Activated gamma-delta T cell treated with anti-CD3 and anti-CD28 coated beads, Interleukin-2, amount 50 U/mL, for 16 hours (primary cell): ENCODE data around the gene SRBD1.

Source experiments
- DNase-seq: peaks from one replicate; pipeline ENCODE4 v3.0.0-alpha.2; 2020; ENCODE audit warnings: low read depth

The SRBD1 gene

DNA sequence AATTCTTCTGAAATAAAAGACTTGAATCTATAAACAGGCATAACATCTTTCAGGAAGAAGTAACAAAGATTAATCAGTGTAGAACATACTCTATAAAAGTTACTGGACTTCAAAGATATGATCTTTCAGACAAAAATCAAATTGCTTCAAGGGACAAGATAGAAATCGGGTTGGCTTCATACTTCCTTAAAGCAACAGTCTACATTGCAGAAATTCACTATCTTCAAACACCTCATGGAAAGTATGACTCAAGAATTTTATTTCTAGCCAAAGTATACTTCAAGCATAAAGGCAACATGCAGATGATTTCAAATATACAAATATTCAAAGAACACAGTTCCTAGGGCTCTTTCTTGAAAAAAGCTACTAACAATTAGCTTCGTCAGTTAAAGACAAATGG is 240.7 kb downstream of the SRBD1 start:
- DNase-seq: no peak

DNA sequence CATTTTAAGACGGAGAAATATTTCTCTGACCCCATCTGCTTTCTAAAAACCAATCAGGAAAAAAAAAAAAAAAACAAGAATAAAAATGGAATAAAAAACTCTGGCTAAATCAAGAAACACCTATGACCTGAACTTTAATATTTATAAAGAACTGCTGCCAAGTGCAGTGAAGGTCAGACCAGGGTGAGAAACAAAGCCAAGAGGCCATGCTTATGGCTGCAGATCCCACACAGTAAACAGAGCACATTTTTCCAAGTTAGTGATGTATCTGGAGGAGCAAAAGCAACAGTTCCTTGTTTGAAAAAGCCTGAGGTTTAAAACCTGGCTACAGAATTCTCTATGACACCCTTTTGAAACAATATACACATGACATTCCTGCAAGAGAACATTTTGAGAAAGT is 242.3 kb downstream of the SRBD1 start:
- no peak for DNase-seq

DNA sequence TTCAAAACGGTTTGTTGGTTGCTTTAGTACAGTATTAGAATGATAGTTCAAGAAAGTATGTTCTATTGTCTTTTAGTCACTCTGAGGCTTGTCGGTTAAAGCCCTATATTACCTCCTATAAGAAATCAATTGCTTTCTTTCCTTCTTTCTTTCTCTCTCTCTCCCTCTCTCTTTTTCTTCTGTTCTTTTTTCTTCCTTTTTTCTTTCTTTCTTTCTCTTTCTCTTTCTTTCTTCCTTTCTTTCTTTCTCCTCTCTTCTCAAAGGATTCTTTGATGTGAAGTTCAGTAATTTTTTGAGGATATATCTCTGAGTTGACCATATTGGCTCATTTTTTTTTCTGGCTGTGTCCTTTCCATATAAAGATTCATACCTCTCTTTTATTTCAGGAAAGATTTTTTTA is 249.4 kb downstream of the SRBD1 start:
- DNase-seq: no peak

DNA sequence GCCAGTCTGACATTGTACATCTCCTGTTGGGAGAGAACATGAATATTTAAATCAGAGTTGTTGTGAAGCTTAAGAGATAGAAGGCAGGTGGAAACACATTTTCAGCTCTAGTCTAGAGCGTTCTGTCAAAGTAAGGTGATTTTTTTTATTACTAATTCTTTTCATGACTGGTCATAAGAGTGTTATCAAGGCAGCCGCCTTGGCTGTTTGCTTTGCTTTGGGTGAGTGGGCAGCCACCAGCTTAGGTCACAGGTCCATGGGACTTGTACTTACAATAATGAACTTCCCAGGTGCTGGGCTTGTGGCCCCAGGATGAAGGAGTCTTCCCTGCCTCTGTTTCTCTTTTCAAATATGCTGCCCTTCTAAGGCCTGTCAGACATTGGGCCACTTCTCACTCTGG is 256.3 kb downstream of the SRBD1 start:
- DNase-seq: no peak

DNA sequence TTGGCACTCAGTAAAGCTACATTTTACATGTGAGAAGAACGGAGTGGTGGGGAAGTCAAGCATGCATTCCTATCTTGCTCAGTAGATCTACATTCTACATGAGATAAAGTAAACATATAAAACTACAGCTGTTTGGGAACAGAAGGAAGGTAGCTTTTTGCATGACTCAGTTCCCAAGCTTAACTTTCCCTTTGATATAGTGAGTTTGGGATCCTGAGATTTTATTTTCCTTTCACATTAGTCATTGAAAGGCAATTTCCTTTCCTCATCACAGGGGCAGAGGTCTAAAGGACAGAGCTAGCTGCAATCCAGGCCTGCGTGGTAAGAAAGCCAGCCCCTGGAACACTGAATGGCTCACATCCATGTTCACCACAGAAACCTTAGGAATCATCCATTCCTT is 257.2 kb downstream of the SRBD1 start:
- DNase-seq: no peak

DNA sequence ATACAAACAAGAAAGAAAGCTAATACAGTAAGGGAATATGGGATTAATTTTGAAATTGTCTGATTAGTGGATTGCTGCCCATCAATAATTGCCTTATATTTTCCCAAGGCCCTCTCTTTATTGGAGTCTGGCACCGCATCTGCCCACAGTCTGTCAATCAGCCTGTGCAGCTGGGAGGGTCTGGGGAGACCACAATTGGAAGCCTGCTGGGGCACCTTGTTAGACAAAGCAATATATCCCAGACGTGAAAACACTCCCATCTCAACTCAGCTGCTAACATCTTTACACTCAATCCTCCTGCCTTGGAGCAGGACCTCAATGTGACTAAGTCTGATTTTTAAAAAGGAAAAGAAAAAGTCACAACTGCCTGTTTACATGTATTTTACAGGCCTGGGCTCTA is 258.6 kb downstream of the SRBD1 start:
- DNase-seq: no peak

DNA sequence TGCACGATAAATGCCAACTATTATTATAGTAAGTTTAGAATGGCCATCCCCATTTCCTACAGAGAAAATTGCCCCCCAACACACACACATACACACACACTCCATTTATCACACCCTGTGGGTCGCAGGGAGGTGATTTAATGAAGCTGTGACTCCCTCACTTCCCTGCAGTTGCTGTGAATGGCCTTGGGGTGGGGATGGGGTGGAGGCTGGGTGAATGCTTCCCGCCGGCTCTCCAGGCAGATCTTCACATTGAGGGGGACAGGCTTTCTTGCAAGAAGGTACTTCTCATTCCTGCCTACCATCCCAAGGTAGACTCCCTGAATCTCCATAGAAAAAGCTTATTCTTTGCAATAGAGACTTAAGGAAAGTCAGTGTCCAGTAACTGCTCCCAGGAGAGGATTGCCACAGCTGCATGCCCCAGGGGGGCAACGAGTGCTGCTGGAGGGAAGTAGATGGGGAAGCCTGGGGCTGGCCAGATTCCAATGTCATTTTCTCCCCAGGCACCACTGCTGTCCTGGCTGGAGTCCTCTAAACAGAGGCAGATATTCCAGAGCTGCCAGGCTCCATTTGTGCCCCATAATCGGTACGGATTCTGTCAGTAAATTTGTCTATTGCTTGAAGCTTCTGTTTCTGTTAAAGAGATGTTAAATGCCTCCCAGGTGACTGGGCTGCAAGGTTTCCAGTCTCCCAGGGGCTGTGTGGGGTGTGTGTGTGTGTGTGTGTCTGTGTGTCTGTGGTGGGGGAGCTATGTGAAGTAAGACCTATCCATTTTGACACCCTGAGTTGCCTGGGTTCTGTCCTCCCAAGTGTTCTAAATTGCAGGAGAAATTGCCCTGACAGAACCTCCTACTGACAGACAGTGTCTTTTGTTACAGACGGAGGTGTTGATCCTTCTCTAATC is 265.5 kb downstream of the SRBD1 start:
- no peak for DNase-seq

DNA sequence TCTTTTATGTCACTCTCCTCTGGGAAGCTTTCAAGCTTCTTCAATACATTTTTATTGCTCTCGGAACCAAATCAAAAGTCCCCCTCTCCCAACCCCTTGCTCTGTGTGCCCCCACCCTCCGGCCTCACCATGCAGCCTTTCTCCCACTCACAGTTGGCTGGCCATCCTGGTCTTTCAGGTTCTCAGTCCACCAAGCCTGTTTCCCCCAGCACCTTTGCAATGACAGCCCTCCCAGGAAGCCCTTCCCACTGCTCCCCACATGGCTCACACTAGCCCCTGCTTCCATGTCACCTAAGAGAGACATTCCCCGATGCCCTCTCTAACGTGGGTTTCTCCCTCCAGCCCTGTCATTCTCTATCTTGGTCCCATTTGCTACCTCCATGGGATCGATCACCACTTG is 266.6 kb downstream of the SRBD1 start:
- no peak for DNase-seq

DNA sequence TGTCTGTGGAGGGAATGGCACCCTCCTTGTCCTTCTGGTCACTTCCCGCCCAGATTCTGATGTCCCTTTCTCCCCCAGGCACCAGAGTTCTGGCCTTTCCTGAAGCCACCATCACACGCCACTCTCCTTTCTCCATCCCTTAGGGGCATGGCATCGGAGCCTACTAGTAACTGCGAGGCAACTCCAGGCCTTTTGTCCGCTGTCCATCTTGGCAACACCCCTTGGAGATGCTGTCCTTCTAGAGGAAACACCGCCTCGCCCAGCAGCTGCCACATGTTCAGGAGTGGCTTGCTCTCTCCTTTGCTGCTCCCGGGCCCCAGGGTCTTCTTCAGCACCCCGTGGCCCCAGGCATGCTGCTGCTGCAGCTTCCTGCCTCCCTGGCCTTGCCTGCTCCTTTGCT is 267.0 kb downstream of the SRBD1 start:
- DNase-seq: no peak

DNA sequence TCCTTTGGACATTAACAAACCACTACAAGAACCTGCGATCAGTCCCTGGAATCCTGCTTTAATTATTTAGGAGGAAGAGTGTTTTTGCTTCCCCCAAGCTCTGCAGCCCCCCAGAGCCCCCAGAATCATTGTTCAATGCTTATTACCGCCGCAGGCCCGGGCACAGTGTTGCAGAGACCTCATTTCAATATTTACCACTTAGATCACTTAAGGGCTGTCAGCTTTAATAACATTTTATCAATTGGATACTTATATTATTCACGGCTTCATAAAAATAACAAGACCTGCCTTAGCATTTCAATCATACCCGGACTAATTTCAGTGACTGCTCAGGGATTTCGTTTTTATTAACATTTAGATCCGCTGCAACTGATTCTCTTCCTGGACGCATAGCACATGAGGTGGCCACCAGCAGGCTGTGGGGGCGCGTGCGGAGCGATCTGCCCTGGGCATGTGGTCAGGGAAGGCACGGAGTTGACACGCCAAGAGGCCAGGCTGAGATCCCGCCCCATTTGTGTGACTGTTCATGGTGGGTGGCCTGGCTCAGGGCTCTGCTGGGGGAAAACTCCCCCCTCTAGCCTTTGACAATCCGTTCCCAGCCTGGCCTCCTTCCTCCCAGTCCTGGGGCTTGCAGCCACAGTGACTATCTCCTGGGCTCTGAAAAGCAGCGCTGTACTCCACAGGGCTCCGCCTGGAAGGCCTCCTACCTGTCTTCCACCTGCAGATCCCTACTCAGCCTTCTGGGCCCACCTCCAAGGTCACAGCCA is 267.6 kb downstream of the SRBD1 start:
- DNase-seq: no peak

DNA sequence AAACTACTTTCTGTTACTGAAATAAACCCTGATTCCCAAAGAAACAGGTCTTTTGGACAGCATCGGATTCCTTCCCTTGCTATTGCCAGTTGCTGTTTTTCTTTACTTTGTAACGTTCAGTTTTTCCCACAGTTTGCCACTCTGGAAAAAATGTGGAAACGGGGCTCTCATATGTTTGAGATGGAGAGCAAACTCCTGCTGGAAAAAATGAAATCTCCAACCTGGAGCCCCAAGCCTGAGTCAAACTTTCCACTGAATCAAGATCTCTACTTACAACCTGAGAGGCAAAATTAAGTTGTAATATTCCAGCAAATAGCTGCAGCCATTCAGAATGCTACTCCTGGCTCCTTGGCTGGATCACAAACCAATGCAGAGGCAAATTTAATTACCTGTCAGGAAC is 270.7 kb downstream of the SRBD1 start:
- DNase-seq: no peak

DNA sequence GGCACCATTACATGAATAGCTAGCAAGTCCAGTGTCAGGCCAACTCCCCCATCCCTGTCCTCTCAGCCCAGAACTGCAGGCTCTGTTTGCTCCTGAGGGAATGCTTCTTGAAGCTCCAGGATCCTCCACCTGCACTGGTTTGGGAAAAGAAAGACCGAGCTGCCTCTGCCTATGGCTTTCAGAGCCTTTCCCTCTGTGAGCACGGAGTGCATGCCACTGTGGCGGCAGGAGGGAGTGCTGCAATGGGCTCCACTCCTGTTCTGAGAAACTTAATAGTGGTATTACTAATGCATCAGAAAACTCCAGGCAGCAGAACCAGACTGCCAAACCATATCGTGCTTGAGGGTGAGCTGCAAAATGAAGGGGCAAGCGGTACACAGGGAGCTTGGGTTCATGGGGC is 271.8 kb downstream of the SRBD1 start:
- no peak for DNase-seq
